ENCODE data around the gene MMP24.
A peak's percentile ranks its signal among the peaks of the same experiment; 100 is the strongest.
"Not testable (repeated sequence)": the region's sequence is repeated elsewhere in the genome, so short reads cannot be mapped to it uniquely, and the experiment has no call there.

Gene MMP24

DNA sequence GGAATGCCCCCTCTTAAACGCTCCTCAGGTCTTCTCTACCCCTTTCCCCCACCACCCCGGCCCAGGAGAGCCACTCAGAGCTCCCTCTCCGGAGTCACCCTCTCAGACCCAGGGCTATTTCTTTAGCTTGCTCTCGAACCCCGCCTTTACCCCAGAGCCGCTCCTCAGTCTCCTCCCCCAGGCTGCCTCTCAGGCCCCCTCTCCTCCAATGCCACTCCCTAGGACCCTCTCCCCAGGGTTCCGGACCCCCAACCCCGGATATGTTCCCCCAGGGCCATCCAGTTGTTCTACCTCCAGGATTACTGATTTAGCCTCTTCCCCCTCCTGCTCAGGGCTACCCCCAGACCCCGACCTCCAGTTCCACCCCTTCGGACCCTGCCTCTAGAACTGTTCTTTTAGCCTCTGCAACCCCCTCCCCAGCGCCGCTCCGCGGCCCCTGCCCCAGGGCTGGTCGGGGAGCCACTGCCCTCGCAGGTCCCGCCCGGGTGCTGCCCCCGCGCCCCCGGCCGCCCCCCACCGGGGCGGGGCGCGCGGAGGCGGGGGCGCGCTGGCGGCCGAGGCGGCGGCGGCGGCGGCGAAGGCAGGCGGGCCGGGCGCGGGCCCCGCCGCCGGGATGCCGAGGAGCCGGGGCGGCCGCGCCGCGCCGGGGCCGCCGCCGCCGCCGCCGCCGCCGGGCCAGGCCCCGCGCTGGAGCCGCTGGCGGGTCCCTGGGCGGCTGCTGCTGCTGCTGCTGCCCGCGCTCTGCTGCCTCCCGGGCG lies at the start of gene MMP24:
TSS of gene MMP24 (plus strand) at position 565 of the 758 bp plus-strand sequence. CDS start at position 614, 49 bp downstream.
- DNase-seq, result peak; percentile 51

DNA sequence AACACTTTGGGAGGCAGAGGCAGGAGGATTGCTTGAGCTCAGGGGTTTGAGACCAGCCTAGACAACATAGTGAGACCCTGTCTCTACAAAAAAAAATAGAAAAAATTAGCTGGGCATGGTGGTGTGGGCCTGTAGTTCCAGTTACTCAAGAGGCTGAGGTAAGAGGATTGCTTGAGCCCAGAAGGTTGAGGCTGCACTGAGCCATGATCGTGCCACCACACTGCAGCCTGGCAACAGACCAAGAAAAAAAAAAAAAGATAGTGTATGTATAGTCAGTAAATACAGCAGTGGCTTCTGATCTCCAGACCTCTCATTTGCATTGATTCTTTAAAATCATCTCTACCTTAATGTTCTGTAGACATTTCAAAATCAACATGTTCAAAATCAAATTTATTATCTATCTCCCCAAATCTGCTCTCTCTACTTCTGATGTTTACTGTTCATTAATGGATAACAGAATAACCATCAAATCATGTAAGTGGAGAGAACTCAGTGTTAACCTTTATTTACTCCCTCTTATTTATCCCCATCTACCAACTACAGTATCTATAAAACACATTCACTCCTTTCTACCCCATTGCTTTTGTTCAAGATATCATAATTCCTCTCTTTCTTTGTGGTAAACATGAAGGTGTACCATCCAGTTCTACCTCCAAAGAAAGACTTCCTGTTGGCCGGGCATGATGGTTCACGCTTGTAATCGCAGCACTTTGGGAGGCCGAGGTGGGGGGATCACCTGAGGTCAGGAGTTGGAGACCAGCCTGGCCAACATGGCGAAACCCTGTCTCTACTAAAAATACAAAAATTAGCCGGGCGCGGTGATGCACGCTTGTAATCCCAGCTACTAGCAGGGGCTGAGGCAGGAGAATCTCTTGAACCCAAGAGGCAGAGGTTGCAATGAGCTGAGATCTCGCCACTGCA lies 46.9 kb upstream of the MMP24 start:
- DNase-seq, result no peak

DNA sequence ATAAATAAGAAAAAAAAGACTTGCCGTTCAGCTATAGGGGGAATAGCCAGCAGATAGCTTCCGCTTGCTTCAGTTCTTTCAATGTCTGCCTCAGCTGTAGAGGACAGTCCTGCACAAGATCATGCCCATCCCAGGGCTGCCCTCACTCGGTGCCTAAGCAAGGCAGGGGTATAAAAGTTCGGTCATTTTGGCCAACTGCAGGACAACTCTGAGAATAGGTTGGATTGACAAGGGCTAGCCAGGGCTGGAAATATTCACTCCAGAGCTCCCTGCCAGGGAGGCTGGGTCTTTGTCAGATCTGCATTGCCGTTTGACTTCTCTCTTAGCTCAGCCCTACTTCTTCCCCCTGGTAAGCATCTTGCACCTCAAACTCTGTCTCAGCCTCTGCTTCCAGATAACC lies 46.2 kb upstream of the MMP24 start:
- no peak for DNase-seq

DNA sequence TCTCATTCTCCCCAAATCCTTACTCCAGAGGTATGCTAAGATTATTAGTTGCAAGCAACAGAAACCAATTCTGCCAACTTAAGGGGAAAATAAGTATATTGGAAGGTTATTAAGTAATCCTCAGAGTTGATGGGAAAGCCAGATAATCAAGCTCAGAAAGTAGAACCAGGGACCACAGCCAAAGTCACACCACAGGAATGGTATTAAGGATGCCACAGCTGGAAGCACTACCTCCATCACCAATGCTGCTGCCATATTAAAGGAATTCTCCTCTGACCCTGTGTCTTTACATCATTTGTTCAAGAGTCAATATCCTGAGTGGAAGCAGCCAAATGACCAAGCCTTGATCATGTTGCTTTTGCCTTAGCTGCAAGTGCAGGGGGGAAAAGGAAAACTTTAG lies 44.8 kb upstream of the MMP24 start:
- DNase-seq, result no peak

DNA sequence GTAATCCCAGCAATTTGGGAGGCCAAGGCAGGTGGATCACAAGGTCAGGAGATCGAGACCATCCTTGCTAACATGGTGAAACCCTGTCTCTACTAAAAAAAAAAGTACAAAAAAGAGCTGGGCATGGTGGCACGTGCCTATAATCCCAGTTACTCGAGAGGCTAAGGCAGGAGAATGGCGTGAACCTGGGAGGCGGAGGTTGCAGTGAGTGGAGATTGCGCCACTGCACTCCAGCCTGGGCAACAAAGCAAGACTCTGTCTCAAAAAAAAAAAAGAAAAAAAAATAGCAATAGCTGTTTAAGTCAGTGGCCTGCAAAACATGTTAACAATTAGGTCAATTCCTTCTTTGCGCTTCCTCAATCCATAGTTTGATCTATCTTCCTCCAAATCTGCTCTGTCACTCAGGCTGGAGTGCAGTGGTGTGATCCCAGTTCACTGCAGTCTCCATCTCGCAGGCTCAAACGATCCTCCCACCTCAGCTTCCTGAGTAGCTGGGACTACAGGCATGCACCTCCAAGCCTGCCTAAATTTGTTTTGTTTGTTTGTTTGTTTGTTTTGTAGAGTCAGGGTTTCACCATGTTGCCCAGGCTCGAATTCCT lies 39.7 kb upstream of the MMP24 start:
- not testable (repeated sequence) for DNase-seq

DNA sequence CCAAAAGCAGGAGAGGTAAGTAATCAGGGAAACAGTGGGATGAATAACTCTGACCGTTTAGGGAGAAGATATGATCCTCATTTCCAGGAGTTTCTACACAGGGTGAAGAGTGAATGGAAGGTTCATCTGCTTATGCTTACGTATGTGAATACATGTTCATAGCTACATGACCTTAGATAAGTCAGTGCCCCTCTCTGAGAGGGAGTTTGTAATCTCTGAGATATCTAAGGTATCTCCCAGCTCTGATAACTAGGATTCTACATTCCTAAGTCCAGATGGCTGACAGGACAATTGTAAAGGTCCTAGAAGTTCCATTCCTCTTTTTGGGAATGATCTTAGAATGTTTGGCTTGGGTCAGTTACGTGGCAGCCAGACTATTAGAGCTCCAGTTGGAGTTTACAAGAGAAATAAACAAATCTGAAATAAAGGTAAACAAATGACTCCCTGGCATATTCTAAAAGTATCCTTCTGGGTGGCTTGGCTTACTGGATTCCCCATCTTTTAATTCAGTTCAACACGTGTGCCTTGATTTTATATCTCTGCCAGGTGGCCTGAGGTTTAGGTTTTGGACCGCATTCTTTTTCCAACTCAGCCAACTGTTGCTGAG lies 38.8 kb upstream of the MMP24 start:
- no peak for DNase-seq

DNA sequence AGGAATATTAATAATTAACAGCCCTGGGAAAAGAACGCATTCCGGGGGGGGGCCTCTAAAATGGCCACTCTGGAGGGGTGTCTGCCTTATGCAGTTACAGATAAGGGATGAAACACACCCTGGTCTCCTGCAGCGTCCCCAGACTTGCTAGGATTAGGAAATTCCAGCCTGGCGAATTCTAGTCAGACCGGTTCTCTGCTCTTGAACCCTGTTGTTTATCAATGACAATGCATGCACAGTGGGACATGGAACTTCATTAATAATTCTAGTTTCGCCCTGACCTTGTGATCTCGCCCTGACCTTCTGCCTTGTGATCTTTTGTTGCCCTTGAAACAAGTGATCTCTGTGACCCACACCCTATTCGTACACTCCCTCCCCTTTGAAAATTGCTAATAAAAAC lies 37.3 kb upstream of the MMP24 start:
- DNase-seq, result not testable (repeated sequence)

DNA sequence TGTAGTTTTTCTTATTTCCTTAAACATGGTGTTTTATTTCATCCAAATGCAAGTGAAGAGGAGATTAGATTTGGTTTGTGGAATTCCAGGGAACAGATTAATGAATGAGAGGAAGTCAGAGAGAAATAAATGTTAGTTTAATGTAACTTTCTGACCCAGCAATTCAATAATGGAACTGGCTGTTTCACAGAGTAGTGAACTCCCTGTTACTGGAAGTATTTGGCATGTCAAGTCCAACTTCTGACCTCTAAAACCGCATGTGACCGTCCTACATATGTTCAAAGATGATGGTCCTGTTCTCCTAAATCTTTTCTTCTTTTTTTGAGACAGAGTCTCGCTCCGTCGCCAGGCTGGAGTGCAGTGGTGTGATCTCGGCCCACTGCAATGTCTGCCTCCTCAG lies 35.9 kb upstream of the MMP24 start:
- no peak for DNase-seq

DNA sequence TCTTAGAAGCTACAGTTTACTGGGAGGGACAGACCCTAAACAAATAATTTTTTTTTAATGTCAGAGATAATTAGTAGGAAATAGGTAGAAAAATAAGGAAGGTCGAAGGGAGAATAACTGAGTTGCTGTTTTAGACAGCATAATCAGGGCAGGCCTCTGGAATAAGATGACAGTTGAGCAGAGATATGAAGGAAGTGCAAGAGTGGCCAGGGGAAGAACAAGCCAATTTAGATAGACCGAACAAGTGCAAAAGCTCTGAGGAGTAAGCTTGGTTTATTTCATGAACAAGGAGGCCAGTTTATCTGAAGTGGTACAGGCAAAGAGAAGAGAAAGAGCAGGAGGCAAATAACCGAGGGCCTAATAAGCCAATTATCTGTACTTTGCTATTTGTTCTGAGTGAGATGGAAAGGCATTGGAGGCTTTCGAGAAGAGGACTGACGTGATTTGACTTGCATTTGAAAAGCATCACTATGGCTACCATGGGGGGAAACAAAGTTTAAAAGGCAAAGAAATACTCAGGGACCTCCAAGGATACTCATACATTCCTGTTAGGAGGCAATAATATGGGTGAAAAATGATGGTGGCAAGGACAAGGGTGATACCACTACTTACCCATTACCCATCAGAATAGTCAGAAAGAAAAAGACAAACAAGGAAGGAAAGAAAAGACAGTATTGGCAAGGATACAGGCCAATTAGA lies 34.9 kb upstream of the MMP24 start:
- no peak for DNase-seq

DNA sequence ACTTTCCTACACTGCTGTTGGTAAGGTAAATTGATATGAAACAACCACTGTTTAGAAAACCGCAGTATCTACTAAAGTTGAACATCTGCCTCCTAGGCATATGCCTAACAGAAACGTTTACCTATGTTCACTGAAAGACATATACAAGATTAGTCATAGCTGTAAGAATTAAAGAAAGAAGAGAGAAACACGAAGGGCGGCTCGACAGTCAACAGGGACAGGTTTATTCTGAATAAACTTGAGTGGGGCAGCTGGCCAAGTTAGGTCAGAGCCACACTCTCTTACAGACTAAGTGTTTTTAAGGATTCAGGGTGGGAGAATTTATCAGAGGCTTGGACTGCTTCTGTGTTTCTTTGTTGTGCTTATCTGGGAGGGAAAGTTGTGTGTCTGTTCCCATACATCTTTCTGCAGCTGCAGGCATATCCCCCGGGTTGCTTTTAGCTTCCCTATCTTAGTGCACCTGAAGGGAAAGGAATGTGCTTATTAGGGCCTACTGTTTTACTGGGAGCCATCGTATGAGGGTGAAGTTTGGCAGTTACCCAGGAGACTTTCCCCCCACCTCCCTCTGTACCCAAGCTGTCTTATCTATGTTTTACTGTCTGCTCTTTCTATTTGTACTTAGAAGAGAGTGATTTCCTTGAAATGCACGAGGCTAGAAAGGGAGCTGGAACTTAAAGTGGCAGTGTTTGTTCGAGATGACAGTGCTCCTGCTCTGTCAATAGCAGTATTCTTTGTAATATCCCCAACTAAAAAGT lies 34.2 kb upstream of the MMP24 start:
- DNase-seq, result no peak

DNA sequence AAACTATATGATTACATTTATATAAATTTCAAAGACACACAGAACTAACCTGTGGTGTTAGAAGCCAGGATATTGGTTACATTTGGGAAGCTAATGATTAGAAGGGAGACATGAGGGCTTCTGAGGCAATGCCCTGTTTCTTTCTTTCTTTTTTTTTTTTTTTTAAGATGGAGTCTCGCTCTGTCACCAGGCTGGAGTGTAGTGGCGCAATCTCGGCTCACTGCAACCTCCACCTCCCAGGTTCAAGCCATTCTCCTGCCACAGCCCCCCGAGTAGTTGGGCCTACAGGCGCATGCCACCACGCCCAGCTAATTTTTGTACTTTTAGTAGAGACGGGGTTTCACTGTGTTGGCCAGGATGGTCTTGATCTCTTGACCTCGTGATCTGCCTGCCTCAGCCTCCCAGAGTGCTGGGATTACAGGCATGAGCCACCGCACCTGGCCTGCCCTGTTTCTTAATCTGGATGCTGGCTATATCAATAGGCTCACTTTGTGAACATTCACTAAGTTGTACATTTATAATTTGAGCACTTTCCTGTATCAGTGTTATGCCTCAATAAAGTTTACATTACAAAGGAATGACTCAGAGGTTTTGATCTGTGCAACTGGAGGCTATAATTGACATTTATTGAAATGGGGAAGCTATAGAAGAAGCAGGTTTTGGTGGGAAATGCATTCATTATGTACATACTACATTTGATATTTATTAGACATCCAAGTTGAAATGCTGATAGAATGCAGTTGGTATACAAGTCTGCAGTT lies 33.3 kb upstream of the MMP24 start:
- not testable (repeated sequence) for DNase-seq

DNA sequence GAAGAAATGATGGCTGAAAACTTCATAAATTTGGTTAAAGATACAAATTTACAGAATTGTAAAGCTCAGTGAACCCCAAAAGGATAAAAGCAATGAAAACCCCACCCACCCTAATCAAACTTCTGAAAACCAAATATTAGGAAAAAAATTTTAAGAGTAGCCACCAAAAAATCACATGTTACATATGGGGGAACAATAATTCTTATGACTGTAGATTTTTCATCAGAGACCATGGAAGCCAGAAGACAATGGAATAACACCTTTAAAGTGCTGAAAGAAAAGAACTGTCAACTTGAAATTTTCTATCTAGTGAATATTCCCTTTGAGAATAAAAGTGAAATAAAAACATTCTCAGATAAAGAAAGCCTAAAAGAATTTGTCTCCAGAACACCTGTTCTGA lies 30.2 kb upstream of the MMP24 start:
- no peak for DNase-seq

DNA sequence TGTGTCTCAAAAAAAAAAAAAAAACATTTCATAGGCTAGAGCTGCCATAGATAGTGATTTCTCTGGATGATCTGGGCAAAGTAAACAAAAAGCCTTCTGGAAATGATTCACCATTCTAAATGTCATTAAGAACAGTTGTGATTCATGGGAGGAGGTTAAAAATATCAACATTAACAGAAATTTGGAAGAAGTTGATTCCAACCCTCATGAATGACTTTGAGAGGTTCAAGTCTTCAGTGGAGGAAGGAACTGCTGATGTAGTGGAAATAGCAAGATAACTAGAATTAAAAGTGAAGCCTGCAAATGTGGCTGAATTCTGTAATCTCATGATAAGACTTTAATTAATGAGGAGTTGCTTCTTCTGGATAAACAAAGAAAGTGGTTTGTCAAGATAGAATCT lies 26.8 kb upstream of the MMP24 start:
- no peak for DNase-seq

DNA sequence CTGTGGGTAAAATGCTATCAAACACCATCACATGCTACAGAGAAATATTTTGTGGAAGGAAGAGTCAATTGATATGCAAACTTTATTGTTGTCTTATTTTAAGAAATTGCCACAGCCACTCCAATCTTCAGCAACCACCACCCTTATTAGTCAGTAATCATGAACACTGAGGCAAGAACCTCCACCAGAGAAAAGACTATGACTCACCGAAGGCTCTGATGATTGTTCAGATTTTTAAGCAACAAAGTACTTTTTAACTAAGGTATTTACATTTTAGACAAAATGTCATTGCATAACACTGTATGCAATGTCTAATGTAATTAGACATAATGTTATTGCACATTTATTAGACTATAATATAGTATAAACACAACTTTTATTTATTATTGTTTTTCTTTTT lies 26.2 kb upstream of the MMP24 start:
- no peak for DNase-seq

DNA sequence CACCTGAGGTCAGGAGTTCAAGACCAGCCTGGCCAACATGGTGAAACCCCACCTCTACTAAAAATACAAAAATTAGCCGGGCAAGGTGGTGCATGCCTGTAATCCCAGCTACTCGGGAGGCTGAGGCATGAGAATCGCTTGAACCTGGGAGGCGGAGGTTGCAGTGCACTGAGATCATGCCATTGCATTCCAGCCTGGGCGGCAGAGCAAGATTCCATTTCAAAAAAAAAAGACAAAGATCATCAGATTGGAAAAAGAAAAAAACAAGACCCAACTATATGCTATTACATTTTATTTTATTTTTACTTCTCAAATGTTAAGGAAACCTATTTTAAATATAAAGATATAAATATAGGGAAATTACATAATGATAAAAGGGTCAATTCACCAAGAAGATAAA lies 25.0 kb upstream of the MMP24 start:
- DNase-seq, result not testable (repeated sequence)

DNA sequence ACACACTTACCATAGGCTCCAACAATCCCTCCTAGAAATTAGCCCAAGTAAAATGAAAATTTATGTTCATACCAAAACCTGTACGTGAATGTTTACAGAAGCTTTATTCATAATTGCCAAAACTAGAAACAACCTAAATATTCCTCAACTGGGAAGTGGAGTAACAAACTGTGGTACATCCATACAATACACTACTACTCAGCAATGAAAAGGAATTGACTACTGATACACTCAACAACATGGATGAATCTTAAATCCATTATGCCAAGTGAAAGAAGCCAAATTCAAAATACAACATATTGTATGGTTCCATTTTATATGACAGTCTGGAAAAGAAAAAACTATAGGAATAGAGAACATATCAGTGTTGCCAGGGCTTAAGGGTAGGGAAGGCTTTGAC lies 19.7 kb upstream of the MMP24 start:
- DNase-seq, result no peak

DNA sequence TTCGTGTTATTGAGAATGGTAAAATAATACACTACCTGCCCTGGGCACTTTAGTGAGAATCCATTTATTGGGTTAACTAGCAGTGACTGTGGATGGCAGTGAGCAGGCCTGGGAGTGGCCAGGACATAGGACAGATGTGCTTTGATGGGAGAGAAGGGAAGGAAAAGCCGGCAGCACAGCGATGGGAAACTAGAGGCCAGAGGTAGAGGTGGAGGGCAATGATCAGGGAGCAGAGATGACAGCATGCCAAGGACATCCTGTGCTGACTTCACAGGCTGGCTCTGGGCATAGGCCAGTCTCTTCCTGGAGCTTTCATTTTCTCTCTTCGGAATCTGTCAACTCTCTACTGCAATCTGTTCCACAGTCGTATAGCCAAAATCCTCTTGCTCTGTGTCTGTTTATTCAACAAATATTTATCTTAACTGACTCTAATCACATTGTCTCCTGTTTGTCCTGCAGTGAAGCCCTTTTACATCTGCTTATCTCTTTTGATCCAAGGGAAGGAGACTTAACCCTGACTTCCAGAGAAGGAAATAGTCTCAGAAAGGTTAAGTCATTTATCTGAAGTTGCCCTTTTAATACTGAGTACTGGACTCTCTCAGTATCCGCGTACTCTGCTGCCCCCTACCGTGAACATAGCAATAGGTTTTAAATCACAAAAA lies 18.4 kb upstream of the MMP24 start:
- DNase-seq, result no peak

DNA sequence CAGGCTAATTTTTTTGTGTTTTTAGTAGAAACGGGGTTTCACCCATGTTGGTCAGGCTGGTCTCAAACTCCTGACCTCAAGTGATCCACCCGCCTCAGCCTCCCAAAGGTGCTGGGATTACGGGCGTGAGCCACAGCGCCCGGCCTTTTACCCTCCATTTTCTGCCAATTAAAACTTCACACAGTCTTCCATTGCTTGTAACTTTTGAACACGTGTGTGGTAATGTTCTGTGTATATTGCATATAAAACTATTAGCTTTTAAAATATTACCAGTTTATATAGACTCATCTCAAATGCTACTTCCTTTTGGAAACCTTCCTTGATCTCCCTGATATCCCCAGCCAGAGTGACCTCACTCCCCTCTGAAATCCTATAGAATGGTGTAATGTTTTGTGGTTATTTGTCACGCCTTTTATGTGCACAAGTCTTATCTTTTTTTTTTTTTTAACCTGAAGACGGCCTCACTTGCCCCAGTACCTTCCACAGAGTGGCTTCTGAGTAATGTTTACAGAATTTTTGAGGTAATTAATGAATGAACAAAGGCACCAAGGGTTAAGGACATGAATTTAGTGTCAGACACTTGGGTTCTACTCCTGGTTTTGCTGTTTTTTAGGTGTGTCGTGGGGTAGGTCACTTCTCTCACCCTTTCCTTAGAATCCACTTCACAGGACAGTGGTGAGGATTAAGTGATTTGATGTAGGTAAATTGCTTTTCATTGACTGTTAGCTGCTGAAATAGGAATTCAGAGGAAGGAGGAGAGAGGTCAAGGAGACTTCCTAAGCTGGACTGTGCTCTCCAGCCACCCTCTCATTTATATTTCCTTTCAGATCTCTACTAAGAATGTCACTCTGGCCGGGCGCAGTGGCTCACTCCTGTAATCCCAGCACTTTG lies 11.2 kb upstream of the MMP24 start:
- no peak for DNase-seq

DNA sequence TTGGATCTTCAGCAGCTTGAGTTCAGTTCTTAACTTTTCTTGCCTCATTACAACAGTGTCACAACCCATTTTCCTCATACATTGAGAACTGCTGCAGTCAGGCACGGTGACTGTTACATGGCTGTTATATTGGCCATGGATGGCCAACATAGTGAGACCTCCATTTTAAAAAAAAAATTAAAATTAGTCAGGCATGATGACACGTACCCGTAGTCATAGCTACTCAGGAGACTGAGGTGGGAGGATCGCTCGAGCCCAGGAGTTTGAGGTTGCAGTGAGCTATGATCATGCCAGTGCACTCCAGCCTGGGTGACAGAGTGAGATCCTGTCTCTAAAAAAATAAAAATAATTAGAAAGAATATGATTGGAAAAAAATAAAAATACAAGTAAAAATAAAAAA lies 9.9 kb upstream of the MMP24 start:
- DNase-seq, result no peak
